ENCODE measurements around the gene OR1Q1. TPM values are rescaled to one million over a fixed set of nuclear protein-coding genes. Genes with fewer than 3 reads are reported as not detected.
"Not testable (repeated sequence)": the region's sequence is repeated elsewhere in the genome, so short reads cannot be mapped to it uniquely, and the experiment has no call there.

Gene OR1Q1
- polyA plus RNA-seq (ENCODE audit: insufficient read length in 4 of 4), result not detected

GRCh38 chr9:122614362-122614761 lies at the start of gene OR1Q1:
Gene OR1Q1 (plus strand): TSS chr9:122614738. CDS start chr9:122614738, 0 bp downstream.
- no peak for DNase-seq (ENCODE audit: low read depth in 4 of 4, low spot score in 3 of 4)

- DNase-seq (ENCODE audit: low read depth in 4 of 4, low spot score in 3 of 4), result no peak
These were observed 46.6 kb upstream of the OR1Q1 start for GRCh38 chr9:122567901-122568300.

GRCh38 chr9:122572456-122572855 lies 42.1 kb upstream of the OR1Q1 start:
- DNase-seq (ENCODE audit: low read depth in 4 of 4, low spot score in 3 of 4), result no peak

DNA sequence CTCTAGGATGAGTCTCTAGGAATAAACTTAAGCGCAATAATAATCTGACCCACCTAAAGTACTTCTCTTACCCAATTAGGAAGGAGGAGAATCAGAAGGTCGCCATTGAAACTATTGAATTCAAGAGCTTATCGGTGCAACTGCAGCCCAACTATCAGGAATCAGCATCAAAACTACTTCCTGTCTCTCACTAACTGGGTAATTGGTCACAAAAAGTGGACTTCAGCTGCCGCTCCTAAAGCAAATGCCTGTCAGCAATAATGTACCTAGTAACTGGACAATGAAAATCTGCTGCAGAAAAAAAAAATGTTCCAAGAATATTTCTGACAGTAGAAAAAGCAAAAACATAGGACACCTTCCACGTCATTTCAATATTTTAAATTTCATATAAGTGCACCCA lies 34.7 kb upstream of the OR1Q1 start:
- DNase-seq (ENCODE audit: low read depth in 4 of 4, low spot score in 3 of 4), result no peak

GRCh38 chr9:122580360-122580759 lies 34.2 kb upstream of the OR1Q1 start:
- DNase-seq (ENCODE audit: low read depth in 4 of 4, low spot score in 3 of 4), result no peak

GRCh38 chr9:122583284-122583683 lies 31.3 kb upstream of the OR1Q1 start, which contains the start of gene OR1L8:
Gene OR1L8 (minus strand): TSS chr9:122583384. CDS start chr9:122568477, 14,907 bp downstream.
- DNase-seq (ENCODE audit: low read depth in 4 of 4, low spot score in 3 of 4), result not testable (repeated sequence)

DNA sequence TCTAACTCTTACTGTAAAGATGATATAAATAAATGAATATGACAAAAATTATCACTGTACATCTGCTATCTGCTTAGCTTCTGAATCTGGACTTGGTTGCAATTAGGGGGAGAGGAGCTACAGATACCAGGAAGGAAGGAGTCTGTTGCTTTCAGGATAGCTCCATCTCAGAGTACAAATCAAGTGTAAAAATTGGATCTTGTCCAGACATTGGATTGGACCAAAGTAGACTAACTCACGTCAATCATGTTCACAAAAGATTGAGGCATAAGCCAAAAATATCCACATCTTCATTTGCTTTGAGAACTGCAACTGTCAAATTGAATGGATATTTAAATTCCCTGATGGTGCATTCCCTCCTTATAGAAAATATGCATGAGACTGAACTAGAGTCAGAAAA lies 8.8 kb upstream of the OR1Q1 start:
- DNase-seq (ENCODE audit: low read depth in 4 of 4, low spot score in 3 of 4), result no peak

- DNase-seq (ENCODE audit: low read depth in 4 of 4, low spot score in 3 of 4), result no peak
These were observed 8.0 kb upstream of the OR1Q1 start for GRCh38 chr9:122606587-122606986.

DNA sequence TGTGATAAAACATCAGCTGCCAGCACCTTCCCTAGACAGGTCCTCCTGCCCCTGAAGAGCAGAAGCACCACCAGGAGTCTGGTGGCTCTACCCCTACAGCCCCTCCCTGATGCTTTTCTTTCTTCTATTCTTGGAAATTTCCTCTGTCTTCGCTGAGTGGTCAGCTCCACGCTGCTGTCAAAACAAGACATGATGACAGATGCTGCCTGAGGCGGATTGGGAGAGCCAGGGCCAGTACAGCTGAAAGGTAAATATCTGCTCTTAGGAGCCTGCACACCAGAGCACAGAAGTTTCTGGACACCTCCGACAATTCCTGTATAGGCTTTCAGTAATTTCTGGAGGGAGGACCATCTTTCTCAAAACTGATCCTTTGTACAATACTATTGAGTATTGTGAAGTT lies 4.7 kb upstream of the OR1Q1 start:
- no peak for DNase-seq (ENCODE audit: low read depth in 4 of 4, low spot score in 3 of 4)

GRCh38 chr9:122619996-122620395 lies 5.5 kb downstream of the OR1Q1 start:
- no peak for DNase-seq (ENCODE audit: low read depth in 4 of 4, low spot score in 3 of 4)

GRCh38 chr9:122642226-122642625 lies 27.7 kb downstream of the OR1Q1 start:
- no peak for DNase-seq (ENCODE audit: low read depth in 4 of 4, low spot score in 3 of 4)

GRCh38 chr9:122656378-122656777 lies 41.8 kb downstream of the OR1Q1 start:
- DNase-seq (ENCODE audit: low read depth in 4 of 4, low spot score in 3 of 4), result no peak

GRCh38 chr9:122657527-122657926 lies 43.0 kb downstream of the OR1Q1 start, which contains the start of gene OR1B1:
Gene OR1B1 (minus strand): TSS chr9:122657627.
- DNase-seq (ENCODE audit: low read depth in 4 of 4, low spot score in 3 of 4), result no peak

DNA sequence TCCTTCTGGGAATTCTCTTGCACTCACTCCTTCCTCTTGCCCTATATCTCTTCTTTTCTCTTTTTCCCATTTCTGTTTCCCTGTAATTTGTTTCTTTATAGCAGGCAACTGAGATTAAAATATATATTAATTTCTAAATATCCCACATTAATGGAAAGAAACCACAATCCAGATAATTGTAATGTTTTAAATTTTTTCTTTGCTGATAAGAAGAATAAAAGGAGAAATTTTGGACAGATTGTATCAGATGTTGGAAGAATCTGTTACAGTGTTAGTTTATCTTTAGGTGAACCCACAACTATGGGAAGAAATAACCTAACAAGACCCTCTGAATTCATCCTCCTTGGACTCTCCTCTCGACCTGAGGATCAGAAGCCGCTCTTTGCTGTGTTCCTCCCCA lies 46.9 kb downstream of the OR1Q1 start, which contains the start of gene OR1L1:
Gene OR1L1 (plus strand): TSS at position 301 of the 400 bp plus-strand sequence. CDS start 0 bp downstream, at position 301.
- DNase-seq (ENCODE audit: low read depth in 4 of 4, low spot score in 3 of 4), result no peak

Other genes starting within 250 kb of the OR1Q1 start
- gene PTGS1, start 243.7 kb upstream of the OR1Q1 start, polyA plus RNA-seq (ENCODE audit: insufficient read length in 4 of 4), result 1 to 10 TPM; 3.2 to 6.7 (median 6.2) TPM
- not detected for gene OR1J1, start 136.8 kb upstream of the OR1Q1 start, polyA plus RNA-seq (ENCODE audit: insufficient read length in 4 of 4)
- gene OR1J2, start 103.9 kb upstream of the OR1Q1 start, polyA plus RNA-seq (ENCODE audit: insufficient read length in 4 of 4), result not detected
- not detected for gene OR1J4, start 95.6 kb upstream of the OR1Q1 start, polyA plus RNA-seq (ENCODE audit: insufficient read length in 4 of 4)
- not detected for gene OR1N1, start 87.4 kb upstream of the OR1Q1 start, polyA plus RNA-seq (ENCODE audit: insufficient read length in 4 of 4)
- not detected for gene OR1N2, start 61.6 kb upstream of the OR1Q1 start, polyA plus RNA-seq (ENCODE audit: insufficient read length in 4 of 4)
- under 1 TPM; 0.11 to 0.30 (median 0.20) TPM for gene OR1L8, start 31.4 kb upstream of the OR1Q1 start, polyA plus RNA-seq (ENCODE audit: insufficient read length in 4 of 4)
- not detected for gene OR1B1, start 42.9 kb downstream of the OR1Q1 start, polyA plus RNA-seq (ENCODE audit: insufficient read length in 4 of 4)
- not detected for gene OR1L1, start 47.0 kb downstream of the OR1Q1 start, polyA plus RNA-seq (ENCODE audit: insufficient read length in 4 of 4)
- gene OR1L3, start 60.4 kb downstream of the OR1Q1 start, polyA plus RNA-seq (ENCODE audit: insufficient read length in 4 of 4), result not detected
- not detected for gene OR1L4, start 109.3 kb downstream of the OR1Q1 start, polyA plus RNA-seq (ENCODE audit: insufficient read length in 4 of 4)
- not detected for gene OR1L6, start 127.6 kb downstream of the OR1Q1 start, polyA plus RNA-seq (ENCODE audit: insufficient read length in 4 of 4)
- not detected for gene OR5C1, start 174.2 kb downstream of the OR1Q1 start, polyA plus RNA-seq (ENCODE audit: insufficient read length in 4 of 4)
- not detected for gene OR1K1, start 185.4 kb downstream of the OR1Q1 start, polyA plus RNA-seq (ENCODE audit: insufficient read length in 4 of 4)
- 10 to 100 TPM; 31.4 to 40.2 (median 33.6) TPM for gene PDCL, start 213.8 kb downstream of the OR1Q1 start, polyA plus RNA-seq (ENCODE audit: insufficient read length in 4 of 4)